WI38 (cell line): ENCODE measurements around the gene ZBTB7A.

ENCODE experiments used
- H3K4me3 ChIP-seq: 2 replicates; pipeline ENCODE4 v1.5.1; 2011; ENCODE audit warnings: low read depth, mild to moderate bottlenecking, control low read depth, low read length
- CTCF ChIP-seq: IDR thresholded peaks from 2 replicates; pipeline ENCODE4 v1.5.1; 2012; ENCODE audit warnings: low read depth, mild to moderate bottlenecking, control low read depth, low read length

ZBTB7A gene

GRCh38 chr19:4029247-4029614 lies 37.5 kb downstream of the ZBTB7A start:
- TF ChIP-seq CTCF, result no peak
- no peak overlapping the region for H3K4me3 ChIP-seq

- TF ChIP-seq CTCF, result no peak
- H3K4me3 ChIP-seq, result no peak overlapping the region
These were observed 38.1 kb downstream of the ZBTB7A start for GRCh38 chr19:4028334-4029246.

- TF ChIP-seq CTCF, result no peak
- no peak overlapping the region for H3K4me3 ChIP-seq
These were observed 39.6 kb downstream of the ZBTB7A start for GRCh38 chr19:4027146-4027545.

GRCh38 chr19:4025317-4025716 lies 41.4 kb downstream of the ZBTB7A start:
- TF ChIP-seq CTCF, result no peak
- no peak overlapping the region for H3K4me3 ChIP-seq

GRCh38 chr19:4023600-4024398 lies 42.9 kb downstream of the ZBTB7A start:
- TF ChIP-seq CTCF, result no peak
- no peak overlapping the region for H3K4me3 ChIP-seq

GRCh38 chr19:4019578-4019977 lies 47.1 kb downstream of the ZBTB7A start:
- H3K4me3 ChIP-seq, result no peak overlapping the region
- TF ChIP-seq CTCF, result no peak

GRCh38 chr19:4018775-4019504 lies 47.8 kb downstream of the ZBTB7A start:
- TF ChIP-seq CTCF, result no peak
- no peak overlapping the region for H3K4me3 ChIP-seq
